GM18868 (cell line): ENCODE results near the gene HERPUD2.
"Not testable (repeated sequence)": the region's sequence is repeated elsewhere in the genome, so short reads cannot be mapped to it uniquely, and the experiment has no call there.

Experiments
- ATAC-seq: cut with Tn5 transposase; IDR thresholded peaks from one replicate; pipeline ENCODE4 v1.9.1; 2021; ENCODE audit warnings: mild to moderate bottlenecking, moderate library complexity; ENCODE audit not compliant: unreplicated experiment

Gene HERPUD2

GRCh38 chr7:35714862-35715261, 19.9 kb upstream of the HERPUD2 start:
- ATAC-seq, result no peak

- ATAC-seq, result no peak
These were observed 19.5 kb upstream of the HERPUD2 start for GRCh38 chr7:35714407-35714806.

GRCh38 chr7:35712563-35713226, 17.8 kb upstream of the HERPUD2 start:
- no peak for ATAC-seq

DNA sequence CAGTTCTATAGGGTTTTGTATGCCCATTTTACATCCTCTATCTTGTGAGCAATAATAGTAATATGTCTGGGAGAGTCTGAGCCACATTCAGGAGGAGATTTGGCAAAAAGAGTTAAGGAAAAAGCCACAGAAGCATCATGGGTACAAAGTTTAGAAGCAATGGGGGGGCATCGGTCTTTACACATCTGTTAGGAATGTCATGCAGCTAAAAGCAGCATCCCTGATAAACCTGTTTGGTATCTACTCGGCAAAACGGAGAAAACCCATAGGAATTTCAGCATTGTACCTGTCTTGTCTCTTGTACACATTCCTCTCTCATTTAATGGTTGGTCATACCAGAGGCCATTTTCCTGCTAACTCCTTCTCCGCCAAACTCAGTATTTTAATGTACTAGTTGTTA, 12.5 kb upstream of the HERPUD2 start:
- ATAC-seq, result no peak

DNA sequence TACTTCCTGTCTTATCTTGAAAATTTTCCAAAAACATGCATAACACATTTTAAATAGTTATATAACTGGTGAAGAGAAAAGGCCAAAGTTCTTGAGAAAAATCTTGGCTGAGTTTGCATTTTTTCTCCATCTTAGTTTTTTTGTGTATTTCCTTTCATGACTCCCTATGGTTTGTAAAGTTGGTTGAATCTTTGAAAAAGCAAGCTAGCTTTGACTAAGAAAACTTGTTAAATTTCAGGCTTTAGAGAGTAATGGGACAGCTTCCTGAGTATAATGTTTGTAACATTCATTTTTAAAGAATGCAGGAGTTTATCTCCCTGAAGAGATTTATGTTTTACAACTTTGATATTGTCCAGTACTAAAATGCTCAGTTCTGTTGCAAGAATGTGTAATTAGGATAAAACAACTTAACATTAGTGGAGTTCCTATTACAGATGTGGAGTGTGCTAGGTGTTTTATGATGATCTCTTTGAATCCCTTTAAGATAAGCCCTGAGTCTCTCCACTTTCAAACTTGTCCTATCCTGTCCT, 11.1 kb upstream of the HERPUD2 start:
- no peak for ATAC-seq

DNA sequence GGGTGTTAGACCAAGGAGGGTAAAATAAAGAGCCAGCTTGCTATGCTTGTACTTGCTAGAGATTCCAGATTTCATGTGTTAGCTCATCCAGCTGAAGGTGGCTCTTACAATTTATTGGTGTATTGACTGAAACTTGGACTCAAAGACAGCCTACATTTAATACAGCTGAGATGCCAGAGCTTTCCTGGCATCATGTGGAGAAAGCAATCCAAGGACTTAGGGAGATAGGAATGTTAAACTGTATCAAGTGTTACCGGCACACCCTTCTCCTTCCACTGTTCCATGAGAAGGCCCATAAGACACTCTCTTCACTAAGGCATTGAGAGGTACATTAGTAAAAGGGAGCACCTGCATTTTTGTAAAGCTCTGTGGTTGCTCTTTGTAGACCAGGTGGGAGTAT, 9.3 kb upstream of the HERPUD2 start:
- no peak for ATAC-seq

DNA sequence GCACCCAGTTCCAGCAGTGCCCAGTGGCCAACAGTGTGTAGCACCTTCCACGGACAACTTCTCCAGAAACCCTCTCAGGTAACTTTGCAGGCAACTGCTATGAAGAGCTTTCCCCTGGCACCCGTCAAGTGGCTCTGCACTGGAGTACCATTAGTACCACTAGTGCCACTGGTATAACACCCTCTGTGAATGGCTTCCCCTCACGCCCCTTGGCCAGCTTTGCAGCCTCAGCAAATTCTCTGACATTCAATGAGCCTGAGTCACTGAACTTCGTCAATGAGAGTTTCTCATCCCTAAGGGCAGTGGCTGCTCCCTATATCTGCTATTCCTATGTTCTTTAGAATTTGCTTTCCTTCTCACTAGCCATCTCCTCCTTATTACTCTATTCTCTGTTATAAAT, 7.6 kb upstream of the HERPUD2 start:
- ATAC-seq, result no peak

DNA sequence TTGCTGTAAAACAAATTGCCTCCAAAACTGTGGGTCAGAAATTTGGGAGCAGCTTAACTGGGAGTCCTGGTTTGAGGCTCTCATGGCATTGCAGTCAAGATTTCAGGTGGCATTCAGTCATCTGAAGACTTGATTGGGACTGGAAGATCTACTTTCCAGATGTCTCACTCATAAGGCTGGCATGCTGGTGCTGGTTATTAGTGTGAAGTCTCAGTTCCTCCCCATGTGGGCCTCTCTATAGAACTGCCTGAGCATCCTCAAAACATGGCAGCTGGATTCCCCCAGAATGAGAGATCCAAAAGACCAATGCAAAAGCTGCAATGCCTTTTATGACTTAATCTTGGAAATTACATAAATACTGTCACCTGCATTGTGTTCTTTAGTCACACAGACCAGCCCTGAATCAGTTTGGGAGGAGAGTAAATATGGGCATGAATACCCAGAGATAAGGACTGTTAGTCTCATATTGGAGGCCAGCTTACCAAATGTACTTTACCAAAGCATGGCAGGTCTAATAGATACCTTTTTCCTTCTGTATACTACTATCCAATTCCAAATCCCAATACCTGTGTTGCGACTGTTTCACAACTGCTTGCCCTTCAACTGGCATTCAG, 6.5 kb upstream of the HERPUD2 start:
- peak; percentile 94 for ATAC-seq

GRCh38 chr7:35700865-35701264, 5.9 kb upstream of the HERPUD2 start:
- no peak for ATAC-seq

GRCh38 chr7:35700333-35700732, 5.4 kb upstream of the HERPUD2 start:
- no peak for ATAC-seq

GRCh38 chr7:35699796-35700305, 4.9 kb upstream of the HERPUD2 start:
- no peak for ATAC-seq

- ATAC-seq, result not testable (repeated sequence)
These were observed 3.4 kb upstream of the HERPUD2 start for GRCh38 chr7:35698382-35698781.

GRCh38 chr7:35697414-35698175, 2.7 kb upstream of the HERPUD2 start:
- no peak for ATAC-seq

DNA sequence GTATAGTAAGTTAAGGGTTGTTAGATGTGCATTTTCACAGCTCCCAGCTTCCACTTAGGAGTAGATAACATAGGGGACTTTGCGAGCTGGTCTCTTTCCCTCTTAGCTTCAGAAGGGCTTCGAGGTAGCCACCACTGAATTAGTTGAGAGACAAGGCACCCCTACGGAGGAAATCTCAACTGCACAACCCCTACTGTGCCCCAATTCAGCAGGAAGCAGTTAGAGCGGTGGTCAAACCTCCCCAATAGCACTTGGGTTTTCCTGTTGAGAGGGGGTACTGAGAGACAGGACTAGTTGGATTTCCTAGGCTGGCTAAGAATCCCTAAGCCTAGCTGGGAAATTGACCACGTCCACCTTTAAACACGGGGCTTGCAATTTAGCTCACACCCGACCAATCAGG, 1.1 kb upstream of the HERPUD2 start:
- ATAC-seq, result no peak

DNA sequence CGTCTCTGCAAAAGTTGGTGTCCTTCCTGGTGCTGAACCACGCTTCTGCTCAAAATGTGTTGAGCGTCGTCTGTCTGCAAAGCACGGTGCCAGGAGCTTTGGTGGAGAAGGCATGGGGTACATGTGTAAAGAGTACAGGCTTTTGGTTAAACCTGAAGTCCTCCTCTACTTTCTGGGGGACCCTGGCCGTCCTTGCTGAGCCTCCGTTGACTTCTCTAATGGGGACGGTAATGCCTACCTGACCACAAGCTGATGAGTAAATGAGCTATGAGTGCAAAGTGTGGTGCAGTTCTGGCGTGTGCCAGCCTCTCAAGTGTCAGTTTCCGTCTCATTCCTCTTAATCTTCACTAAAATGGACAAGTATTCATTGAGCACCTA, 527 bp upstream of the HERPUD2 start:
- peak; percentile 1 for ATAC-seq

DNA sequence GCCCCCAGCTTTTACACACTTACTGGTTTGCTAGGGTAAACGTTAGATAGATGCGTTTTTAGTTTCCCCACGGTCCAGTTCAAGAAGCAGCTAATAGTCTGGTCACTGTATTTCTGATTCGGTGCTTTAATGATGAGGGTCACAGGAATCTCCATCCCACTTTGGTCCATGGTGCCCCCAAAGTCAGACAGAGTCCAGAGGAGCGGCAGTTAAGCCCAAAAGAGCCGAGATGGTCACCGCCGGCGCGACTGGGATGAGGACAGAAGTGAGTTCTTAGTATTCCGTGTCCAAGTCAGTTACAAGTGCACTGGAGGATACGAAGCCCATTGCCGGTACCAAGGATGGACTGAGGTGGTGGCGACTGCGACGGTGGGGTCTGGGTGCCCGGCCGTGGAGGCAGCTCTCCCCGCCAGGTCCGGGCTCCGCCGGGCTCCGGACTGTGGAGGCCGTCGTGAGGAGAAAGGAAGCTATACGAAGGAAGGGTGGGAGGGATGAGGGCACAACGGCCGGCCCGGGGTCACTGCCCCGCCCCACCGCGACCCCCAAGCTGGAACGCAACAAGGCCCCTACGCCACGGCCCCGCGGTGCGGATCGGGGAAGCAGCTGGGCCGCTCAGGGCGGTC, 663 bp downstream of the HERPUD2 start:
- ATAC-seq, result peak; percentile 4

DNA sequence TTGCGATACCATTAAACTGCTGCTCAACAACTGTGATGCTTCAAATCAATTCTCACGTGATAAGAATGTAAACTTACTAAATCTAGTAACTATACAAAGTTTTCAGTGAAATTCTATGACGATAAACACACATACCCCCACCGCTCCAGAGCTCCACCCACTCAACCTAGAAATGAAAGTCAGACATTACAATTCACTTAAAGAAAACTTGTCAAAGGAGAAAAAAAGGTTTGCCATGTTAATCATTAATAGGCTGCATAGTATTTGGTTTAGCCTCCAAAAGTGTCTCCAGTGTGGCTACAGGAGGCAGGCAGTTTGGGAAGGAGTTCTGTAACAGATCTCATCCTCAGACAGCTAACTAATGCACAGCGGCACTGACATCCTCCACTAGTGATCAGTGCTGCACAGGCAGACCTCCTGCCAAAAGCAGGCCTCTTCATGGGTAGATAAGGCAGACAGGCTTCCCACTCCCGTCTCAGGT, 3.1 kb downstream of the HERPUD2 start:
- ATAC-seq, result no peak

DNA sequence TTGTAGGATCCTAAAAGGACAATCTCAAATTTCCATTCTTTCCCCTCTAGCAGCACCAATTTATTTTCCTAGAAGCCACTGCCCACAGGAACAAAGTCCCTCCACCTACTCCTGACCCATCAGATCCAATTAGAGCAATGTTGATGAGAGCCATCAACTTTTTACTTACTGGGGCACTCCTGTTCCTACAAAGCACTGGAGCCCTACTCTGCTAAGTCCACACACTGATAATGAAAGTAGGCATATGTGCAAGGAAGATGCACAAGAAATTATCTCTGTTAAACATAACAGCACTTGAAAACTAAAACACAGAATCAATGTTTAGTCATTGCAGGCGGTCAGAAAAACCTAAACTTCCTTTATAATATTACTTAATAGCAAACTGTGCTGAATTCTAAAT, 3.6 kb downstream of the HERPUD2 start:
- no peak for ATAC-seq

GRCh38 chr7:35690614-35691013, 4.3 kb downstream of the HERPUD2 start:
- ATAC-seq, result not testable (repeated sequence)

DNA sequence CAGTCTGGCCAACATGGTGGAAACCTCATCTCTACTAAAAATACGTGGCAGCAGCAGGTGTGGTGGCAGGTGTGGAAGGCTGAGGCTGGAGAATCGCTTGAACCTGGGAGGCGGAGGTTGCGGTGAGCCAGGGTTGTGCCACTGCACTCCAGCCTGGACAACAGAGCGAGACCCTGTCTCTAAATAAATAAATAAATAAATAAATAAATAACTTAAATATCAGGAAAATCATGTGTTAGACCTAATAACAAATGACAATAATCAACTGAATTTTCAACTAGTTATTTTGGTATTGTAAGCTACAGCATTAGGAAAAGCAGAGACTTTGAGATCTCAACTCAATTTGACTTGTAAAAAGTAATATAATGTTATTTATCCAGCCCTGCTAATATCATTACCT, 9.2 kb downstream of the HERPUD2 start:
- ATAC-seq, result no peak
